Liver (tissue), 9 donors: ENCODE measurements around the gene GSX2. TPM values are rescaled to one million over a fixed set of nuclear protein-coding genes. Genes with fewer than 3 reads are reported as not detected.

Source experiments
- DNase-seq: peaks from one replicate; pipeline ENCODE4 v3.0.0-alpha.2; 2017; ENCODE audit warnings: low spot score
- H3K27ac ChIP-seq, 2 donors: one replicate each; pipeline ENCODE4 v1.7.0; 2013; ENCODE audit warnings: inconsistent platforms in 2 of 2, low read length in 2 of 2, control low read depth in 1 of 2, low read depth in 1 of 2, mild to moderate bottlenecking in 1 of 2
- H3K27me3 ChIP-seq, 4 donors: one replicate each; pipeline versions ENCODE4 v1.6.1 to v1.7.0; 2013; ENCODE audit warnings: low read length in 3 of 4, inconsistent platforms in 1 of 4, mild to moderate bottlenecking in 1 of 4, moderate library complexity in 1 of 4; ENCODE audit not compliant: control insufficient read depth in 4 of 4, insufficient read depth in 4 of 4
- H3K36me3 ChIP-seq, 4 donors: one replicate each; pipeline versions ENCODE4 v1.6.1 to v1.7.0; 2013; ENCODE audit warnings: low read length in 3 of 4, mild to moderate bottlenecking in 3 of 4, low read depth in 1 of 4, moderate library complexity in 1 of 4; ENCODE audit not compliant: control insufficient read depth in 4 of 4, insufficient read depth in 3 of 4
- H3K4me1 ChIP-seq, 4 donors: one replicate each; pipeline versions ENCODE4 v1.6.1 to v1.7.0; 2013; ENCODE audit warnings: low read length in 3 of 4, mild to moderate bottlenecking in 3 of 4, moderate library complexity in 1 of 4; ENCODE audit not compliant: control insufficient read depth in 4 of 4, insufficient read depth in 4 of 4
- H3K4me3 ChIP-seq, 3 donors: one replicate each; pipeline versions ENCODE4 v1.6.1 to v1.7.0; 2013; ENCODE audit warnings: low read length in 3 of 3, control low read depth in 1 of 3, low read depth in 1 of 3, mild to moderate bottlenecking in 1 of 3
- H3K9ac ChIP-seq, 2 donors: one replicate each; pipeline ENCODE4 v1.7.0; 2013; ENCODE audit warnings: low read length in 2 of 2, mild to moderate bottlenecking in 2 of 2, moderate library complexity in 2 of 2, control low read depth in 1 of 2, low read depth in 1 of 2
- H3K9me3 ChIP-seq, 4 donors: one replicate each; pipeline versions ENCODE4 v1.6.1 to v1.7.0; 2013; ENCODE audit warnings: low read length in 3 of 4; ENCODE audit not compliant: control insufficient read depth in 4 of 4
- EGR1 ChIP-seq, 2 donors: IDR thresholded peaks; 2 replicates each; pipeline ENCODE4 v1.6.1; 2016 to 2018; ENCODE audit warnings: antibody characterized with exemption in 2 of 2, low read depth in 2 of 2
- FOXA1 ChIP-seq: IDR thresholded peaks from 2 replicates; pipeline ENCODE4 v1.6.1; 2016; ENCODE audit warnings: antibody characterized with exemption
- FOXA2 ChIP-seq: IDR thresholded peaks from 2 replicates; pipeline ENCODE4 v1.6.1; 2016; ENCODE audit warnings: antibody characterized with exemption
- GABPA ChIP-seq, 2 donors: IDR thresholded peaks in 1 of 2; conservative IDR thresholded peaks in 1 of 2; 2 replicates each; pipeline ENCODE4 v1.6.1; 2016; ENCODE audit warnings: antibody characterized with exemption in 2 of 2, mild to moderate bottlenecking in 1 of 2, moderate library complexity in 1 of 2
- HNF4A ChIP-seq, 2 donors: conservative IDR thresholded peaks; 2 replicates each; pipeline ENCODE4 v1.6.1; 2016; ENCODE audit warnings: antibody characterized with exemption in 2 of 2, mild to moderate bottlenecking in 2 of 2
- HNF4G ChIP-seq: IDR thresholded peaks from 2 replicates; pipeline ENCODE4 v1.6.1; 2016; ENCODE audit warnings: antibody characterized with exemption
- JUND ChIP-seq, 2 donors: IDR thresholded peaks; 2 replicates each; pipeline ENCODE4 v1.6.1; 2016; ENCODE audit warnings: antibody characterized with exemption in 2 of 2
- NR2F2 ChIP-seq: IDR thresholded peaks from 2 replicates; pipeline ENCODE4 v1.6.1; 2016; ENCODE audit warnings: antibody characterized with exemption
- RAD21 ChIP-seq, 2 donors: IDR thresholded peaks; 2 replicates each; pipeline ENCODE4 v1.6.1; 2016; ENCODE audit warnings: antibody characterized with exemption in 2 of 2, mild to moderate bottlenecking in 2 of 2
- RXRA ChIP-seq, 2 donors: IDR thresholded peaks; 2 replicates each; pipeline ENCODE4 v1.6.1; 2017 to 2018; ENCODE audit warnings: antibody characterized with exemption in 2 of 2, mild to moderate bottlenecking in 1 of 2
- SP1 ChIP-seq: IDR thresholded peaks from 2 replicates; pipeline ENCODE4 v1.6.1; 2018; ENCODE audit warnings: antibody characterized with exemption, mild to moderate bottlenecking
- TAF1 ChIP-seq: conservative IDR thresholded peaks from 2 replicates; pipeline ENCODE4 v1.6.1; 2016; ENCODE audit warnings: antibody characterized with exemption, mild to moderate bottlenecking
- YY1 ChIP-seq: IDR thresholded peaks from 2 replicates; pipeline ENCODE4 v1.6.1; 2016; ENCODE audit warnings: antibody characterized with exemption, mild to moderate bottlenecking
- WGBS: extraction: QIAGEN DNeasy Blood & Tissue Kit; methylation state at CpG from one replicate; pipeline ENCODE4 v1.1.7; 2013; 5-methylcytosine and 5-hydroxymethylcytosine counted together
- polyA plus RNA-seq, 2 donors: library from polyadenylated mRNA; stranded (reverse) in 1 of 2; unstranded in 1 of 2; fragments of 200-250 nt in 1 of 2; fragments of >200 nt in 1 of 2; fragmentation: Nextera tagmentation in 1 of 2; extraction: Ambion mirVana in 1 of 2; gene quantifications; one replicate each; pipeline versions ENCODE4 v1.2.1 to v1.2.3, GENCODE V29; 2013 to 2015
- total RNA-seq, 2 donors: library from RNA; depleted of rRNA; stranded (reverse); fragments of >200 nt; gene quantifications; one replicate each; pipeline ENCODE4 v1.2.3, GENCODE V29; 2014
- TF ChIP-seq, protein P1 (sequence below): IDR thresholded peaks from 2 replicates; pipeline ENCODE4 v1.6.1; 2016; ENCODE audit warnings: antibody characterized with exemption, mild to moderate bottlenecking
- TF ChIP-seq, protein P2 (sequence below): IDR thresholded peaks from 2 replicates; pipeline ENCODE4 v1.6.1; 2016; ENCODE audit warnings: antibody characterized with exemption
- TF ChIP-seq, protein P3 (sequence below): IDR thresholded peaks from 2 replicates; pipeline ENCODE4 v1.6.1; 2016; ENCODE audit warnings: antibody characterized with exemption
- TF ChIP-seq, protein P4 (sequence below): IDR thresholded peaks from 2 replicates; pipeline ENCODE4 v1.6.1; 2016; ENCODE audit warnings: antibody characterized with exemption
- donor health status: healthy.
- donor health status: healthy.
- donor health status: healthy.
- donor health status: healthy.
- donor health status: healthy.

GSX2 gene
- total and polyA plus RNA-seq, 4 donors, result not detected

DNA sequence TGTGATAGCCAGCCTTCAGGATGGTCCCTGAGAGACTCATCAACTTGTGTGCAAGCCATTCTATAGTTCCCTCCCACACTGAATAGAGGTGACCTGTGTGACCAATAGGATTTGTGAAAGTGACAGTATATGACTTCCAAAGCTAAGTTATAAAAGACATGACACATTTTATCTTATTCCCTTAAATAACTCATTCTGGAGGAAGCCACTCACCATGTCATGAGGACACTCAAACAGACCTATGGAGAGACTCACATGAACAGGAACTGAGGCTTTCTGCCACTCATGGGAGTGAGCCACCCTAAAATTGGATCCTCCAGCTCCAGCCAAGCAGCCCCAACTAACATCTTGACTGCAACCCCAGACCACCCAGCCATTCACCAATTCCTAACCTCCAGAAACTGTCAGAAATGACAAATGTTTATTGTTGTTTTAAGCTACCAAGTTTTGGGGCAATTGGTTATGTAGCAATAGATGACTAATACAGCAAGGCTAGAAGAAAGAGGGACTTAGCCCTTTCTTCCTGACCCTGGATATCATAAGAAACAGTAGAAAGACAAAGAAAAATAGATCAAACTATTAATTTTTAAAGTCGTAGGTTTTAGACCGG is 26.6 kb upstream of the GSX2 start:
- no peak overlapping the region for H3K4me3 ChIP-seq
- H3K36me3 ChIP-seq, result no peaks in the 10 kb centered on the region
- no peak overlapping the region for H3K9ac ChIP-seq
- H3K27ac ChIP-seq, result no peak overlapping the region
- no peaks in the 10 kb centered on the region for H3K4me1 ChIP-seq
- WGBS, result 96% methylated on average over 2 of the region's 2 CpGs
- H3K27me3 ChIP-seq, result no peaks in the 10 kb centered on the region
- TF ChIP-seq EGR1 (IDR thresholded peaks at IDR 0.05; ENCODE audit: low read depth in 2 of 2), result no peak
- TF ChIP-seq, protein P1, sequence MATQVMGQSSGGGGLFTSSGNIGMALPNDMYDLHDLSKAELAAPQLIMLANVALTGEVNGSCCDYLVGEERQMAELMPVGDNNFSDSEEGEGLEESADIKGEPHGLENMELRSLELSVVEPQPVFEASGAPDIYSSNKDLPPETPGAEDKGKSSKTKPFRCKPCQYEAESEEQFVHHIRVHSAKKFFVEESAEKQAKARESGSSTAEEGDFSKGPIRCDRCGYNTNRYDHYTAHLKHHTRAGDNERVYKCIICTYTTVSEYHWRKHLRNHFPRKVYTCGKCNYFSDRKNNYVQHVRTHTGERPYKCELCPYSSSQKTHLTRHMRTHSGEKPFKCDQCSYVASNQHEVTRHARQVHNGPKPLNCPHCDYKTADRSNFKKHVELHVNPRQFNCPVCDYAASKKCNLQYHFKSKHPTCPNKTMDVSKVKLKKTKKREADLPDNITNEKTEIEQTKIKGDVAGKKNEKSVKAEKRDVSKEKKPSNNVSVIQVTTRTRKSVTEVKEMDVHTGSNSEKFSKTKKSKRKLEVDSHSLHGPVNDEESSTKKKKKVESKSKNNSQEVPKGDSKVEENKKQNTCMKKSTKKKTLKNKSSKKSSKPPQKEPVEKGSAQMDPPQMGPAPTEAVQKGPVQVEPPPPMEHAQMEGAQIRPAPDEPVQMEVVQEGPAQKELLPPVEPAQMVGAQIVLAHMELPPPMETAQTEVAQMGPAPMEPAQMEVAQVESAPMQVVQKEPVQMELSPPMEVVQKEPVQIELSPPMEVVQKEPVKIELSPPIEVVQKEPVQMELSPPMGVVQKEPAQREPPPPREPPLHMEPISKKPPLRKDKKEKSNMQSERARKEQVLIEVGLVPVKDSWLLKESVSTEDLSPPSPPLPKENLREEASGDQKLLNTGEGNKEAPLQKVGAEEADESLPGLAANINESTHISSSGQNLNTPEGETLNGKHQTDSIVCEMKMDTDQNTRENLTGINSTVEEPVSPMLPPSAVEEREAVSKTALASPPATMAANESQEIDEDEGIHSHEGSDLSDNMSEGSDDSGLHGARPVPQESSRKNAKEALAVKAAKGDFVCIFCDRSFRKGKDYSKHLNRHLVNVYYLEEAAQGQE, result no peak
- TF ChIP-seq YY1, result no peak
- no peak for TF ChIP-seq RAD21 (IDR thresholded peaks at IDR 0.05)
- no peak for TF ChIP-seq JUND (IDR thresholded peaks at IDR 0.05)
- no peak for TF ChIP-seq GABPA (IDR thresholded peaks at IDR 0.05 in 1 of 2, conservative IDR thresholded peaks at IDR 0.05 in 1 of 2)
- TF ChIP-seq NR2F2, result no peak
- TF ChIP-seq, protein P2, sequence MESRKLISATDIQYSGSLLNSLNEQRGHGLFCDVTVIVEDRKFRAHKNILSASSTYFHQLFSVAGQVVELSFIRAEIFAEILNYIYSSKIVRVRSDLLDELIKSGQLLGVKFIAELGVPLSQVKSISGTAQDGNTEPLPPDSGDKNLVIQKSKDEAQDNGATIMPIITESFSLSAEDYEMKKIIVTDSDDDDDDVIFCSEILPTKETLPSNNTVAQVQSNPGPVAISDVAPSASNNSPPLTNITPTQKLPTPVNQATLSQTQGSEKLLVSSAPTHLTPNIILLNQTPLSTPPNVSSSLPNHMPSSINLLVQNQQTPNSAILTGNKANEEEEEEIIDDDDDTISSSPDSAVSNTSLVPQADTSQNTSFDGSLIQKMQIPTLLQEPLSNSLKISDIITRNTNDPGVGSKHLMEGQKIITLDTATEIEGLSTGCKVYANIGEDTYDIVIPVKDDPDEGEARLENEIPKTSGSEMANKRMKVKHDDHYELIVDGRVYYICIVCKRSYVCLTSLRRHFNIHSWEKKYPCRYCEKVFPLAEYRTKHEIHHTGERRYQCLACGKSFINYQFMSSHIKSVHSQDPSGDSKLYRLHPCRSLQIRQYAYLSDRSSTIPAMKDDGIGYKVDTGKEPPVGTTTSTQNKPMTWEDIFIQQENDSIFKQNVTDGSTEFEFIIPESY, result no peak
- no peak for TF ChIP-seq RXRA (IDR thresholded peaks at IDR 0.05)
- TF ChIP-seq, protein P3, sequence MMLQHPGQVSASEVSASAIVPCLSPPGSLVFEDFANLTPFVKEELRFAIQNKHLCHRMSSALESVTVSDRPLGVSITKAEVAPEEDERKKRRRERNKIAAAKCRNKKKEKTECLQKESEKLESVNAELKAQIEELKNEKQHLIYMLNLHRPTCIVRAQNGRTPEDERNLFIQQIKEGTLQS, result no peak
- H3K9me3 ChIP-seq, result no peaks in the 10 kb centered on the region
- DNase-seq, result no peak

DNA sequence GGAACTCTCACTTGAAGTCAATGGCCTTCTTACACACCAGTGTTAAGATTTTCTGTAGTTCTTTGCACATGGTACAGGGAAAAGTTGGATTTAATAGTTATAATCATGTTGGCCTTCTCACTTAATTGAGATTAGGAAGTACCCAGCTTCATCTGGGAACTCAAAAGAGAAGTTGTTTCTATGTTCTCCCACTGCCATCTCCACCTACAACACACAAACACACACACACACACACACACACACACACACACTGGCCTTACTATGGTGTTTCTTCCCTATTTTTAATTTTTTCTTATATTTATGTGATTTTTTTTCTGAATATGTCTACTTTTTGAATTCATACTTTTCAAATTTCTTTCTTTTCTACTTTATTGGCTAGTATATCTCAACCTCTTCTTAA is 25.6 kb upstream of the GSX2 start:
- Histone ChIP-seq H3K27me3 (no peaks in the 10 kb centered on the region), H3K9me3 (no peaks in the 10 kb centered on the region), H3K4me3 (no peak overlapping the region), H3K27ac (no peak overlapping the region), H3K36me3 (no peaks in the 10 kb centered on the region), H3K4me1 (no peaks in the 10 kb centered on the region), H3K9ac (no peak overlapping the region)
- TF ChIP-seq HNF4G, result no peak
- TF ChIP-seq EGR1 (IDR thresholded peaks at IDR 0.05; ENCODE audit: low read depth in 2 of 2), result no peak
- no peak for TF ChIP-seq TAF1
- TF ChIP-seq, protein P4, sequence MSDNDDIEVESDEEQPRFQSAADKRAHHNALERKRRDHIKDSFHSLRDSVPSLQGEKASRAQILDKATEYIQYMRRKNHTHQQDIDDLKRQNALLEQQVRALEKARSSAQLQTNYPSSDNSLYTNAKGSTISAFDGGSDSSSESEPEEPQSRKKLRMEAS, result no peak
- no peak for TF ChIP-seq FOXA2
- TF ChIP-seq, protein P2, result no peak
- TF ChIP-seq FOXA1, result no peak
- no peak for TF ChIP-seq YY1
- TF ChIP-seq NR2F2, result no peak
- no peak for TF ChIP-seq JUND (IDR thresholded peaks at IDR 0.05)
- TF ChIP-seq HNF4A (conservative IDR thresholded peaks at IDR 0.05), result no peak
- TF ChIP-seq RAD21 (IDR thresholded peaks at IDR 0.05), result no peak
- no peak for TF ChIP-seq GABPA (IDR thresholded peaks at IDR 0.05 in 1 of 2, conservative IDR thresholded peaks at IDR 0.05 in 1 of 2)
- no peak for TF ChIP-seq SP1
- no peak for DNase-seq
